ENCODE data around the gene COA5.
"Not testable (repeated sequence)": the region's sequence is repeated elsewhere in the genome, so short reads cannot be mapped to it uniquely, and the experiment has no call there.

The COA5 gene

GRCh38 chr2:98605076-98605475, 3.2 kb downstream of the COA5 start:
- no peak overlapping the region for H3K27ac ChIP-seq
- no peak for TF ChIP-seq ZFX (IDR thresholded peaks at IDR 0.05; ENCODE audit: borderline replicate concordance)
- no peak for TF ChIP-seq CTCF (IDR thresholded peaks at IDR 0.05)

GRCh38 chr2:98604547-98604946, 3.8 kb downstream of the COA5 start:
- H3K27ac ChIP-seq = no peak overlapping the region

GRCh38 chr2:98601532-98602132, 6.7 kb downstream of the COA5 start:
- TF ChIP-seq ZFX (IDR thresholded peaks at IDR 0.05; ENCODE audit: borderline replicate concordance) (no peak), CTCF (IDR thresholded peaks at IDR 0.05) (peak; percentile 74)

More at GRCh38 chr2:98604547-98604946, 3.8 kb downstream of the COA5 start:
- no peak for TF ChIP-seq CTCF (IDR thresholded peaks at IDR 0.05)
- no peak for TF ChIP-seq ZFX (IDR thresholded peaks at IDR 0.05; ENCODE audit: borderline replicate concordance)

GRCh38 chr2:98598781-98599428, 9.4 kb downstream of the COA5 start:
- TF ChIP-seq ZFX (IDR thresholded peaks at IDR 0.05; ENCODE audit: borderline replicate concordance) = no peak
- no peak for TF ChIP-seq CTCF (IDR thresholded peaks at IDR 0.05)
- H3K27ac ChIP-seq = no peak overlapping the region

More at GRCh38 chr2:98601532-98602132, 6.7 kb downstream of the COA5 start:
- H3K27ac ChIP-seq = no peak overlapping the region

GRCh38 chr2:98594665-98595064, 13.6 kb downstream of the COA5 start:
- not testable (repeated sequence) for H3K27ac ChIP-seq

- TF ChIP-seq CTCF (IDR thresholded peaks at IDR 0.05) (no peak), ZFX (IDR thresholded peaks at IDR 0.05; ENCODE audit: borderline replicate concordance) (no peak)
These were observed 15.7 kb downstream of the COA5 start for GRCh38 chr2:98592565-98592964.

GRCh38 chr2:98589489-98589888, 18.8 kb downstream of the COA5 start:
- no peak overlapping the region for H3K27ac ChIP-seq
- TF ChIP-seq CTCF (IDR thresholded peaks at IDR 0.05) = no peak

More at GRCh38 chr2:98592565-98592964, 15.7 kb downstream of the COA5 start:
- H3K27ac ChIP-seq = no peak overlapping the region

Measured in 22Rv1 (cell line).